ENCODE data around the gene KCNJ2.

KCNJ2 gene

GRCh38 chr17:70206361-70207010 is 37.2 kb downstream of the KCNJ2 start:
- TF ChIP-seq CTCF (IDR thresholded peaks at IDR 0.05; ENCODE audit: insufficient read depth, low read length, poor library complexity, severe bottlenecking) (no peak), EZH2phosphoT487 (conservative IDR thresholded peaks at IDR 0.05; ENCODE audit: low read length) (no peak)
- no peaks in the 10 kb centered on the region for H3K79me2 ChIP-seq (ENCODE audit: insufficient read depth, low read length)
- no peaks in the 10 kb centered on the region for H3F3A ChIP-seq (ENCODE audit: insufficient read depth)
- no peaks in the 10 kb centered on the region for H3K36me3 ChIP-seq (ENCODE audit: low read length)
- no peak overlapping the region for H3K27ac ChIP-seq (ENCODE audit: low read depth, low read length)
- no peaks in the 10 kb centered on the region for H3K9me3 ChIP-seq (ENCODE audit: insufficient read depth, low read length)
- no peak overlapping the region for H3K4me2 ChIP-seq (ENCODE audit: low read depth, low read length, poor library complexity, severe bottlenecking)
- no peaks in the 10 kb centered on the region for H3K27me3 ChIP-seq (ENCODE audit: low read length)
- no peaks in the 10 kb centered on the region for H4K20me1 ChIP-seq (ENCODE audit: low read depth, low read length)
- no peaks in the 10 kb centered on the region for H3K9me2 ChIP-seq (replicated peaks; ENCODE audit: insufficient read depth, low read length)
- no peak overlapping the region for H2AFZ ChIP-seq (ENCODE audit: low read depth, low read length, severe bottlenecking)
- H3K9ac ChIP-seq (ENCODE audit: low read length) = no peak overlapping the region
- H3K4me3 ChIP-seq (ENCODE audit: insufficient read depth, low read length, poor library complexity, severe bottlenecking) = no peak overlapping the region

GRCh38 chr17:70207184-70207583 is 37.9 kb downstream of the KCNJ2 start:
- no peak overlapping the region for H3K4me3 ChIP-seq (ENCODE audit: insufficient read depth, low read length, poor library complexity, severe bottlenecking)
- no peaks in the 10 kb centered on the region for H3K36me3 ChIP-seq (ENCODE audit: low read length)
- H3K79me2 ChIP-seq (ENCODE audit: insufficient read depth, low read length) = no peaks in the 10 kb centered on the region
- H3K9ac ChIP-seq (ENCODE audit: low read length) = no peak overlapping the region
- no peak overlapping the region for H3K27ac ChIP-seq (ENCODE audit: low read depth, low read length)
- no peaks in the 10 kb centered on the region for H3K9me2 ChIP-seq (replicated peaks; ENCODE audit: insufficient read depth, low read length)
- no peak overlapping the region for H2AFZ ChIP-seq (ENCODE audit: low read depth, low read length, severe bottlenecking)
- H4K20me1 ChIP-seq (ENCODE audit: low read depth, low read length) = no peaks in the 10 kb centered on the region
- H3K9me3 ChIP-seq (ENCODE audit: insufficient read depth, low read length) = no peaks in the 10 kb centered on the region
- H3K4me2 ChIP-seq (ENCODE audit: low read depth, low read length, poor library complexity, severe bottlenecking) = no peak overlapping the region
- TF ChIP-seq CTCF (IDR thresholded peaks at IDR 0.05; ENCODE audit: insufficient read depth, low read length, poor library complexity, severe bottlenecking) = no peak
- TF ChIP-seq EZH2phosphoT487 (conservative IDR thresholded peaks at IDR 0.05; ENCODE audit: low read length) = no peak
- no peaks in the 10 kb centered on the region for H3F3A ChIP-seq (ENCODE audit: insufficient read depth)
- no peaks in the 10 kb centered on the region for H3K27me3 ChIP-seq (ENCODE audit: low read length)

- Histone ChIP-seq H3K4me3 (ENCODE audit: insufficient read depth, low read length, poor library complexity, severe bottlenecking) (no peak overlapping the region), H3K36me3 (ENCODE audit: low read length) (no peaks in the 10 kb centered on the region), H4K20me1 (ENCODE audit: low read depth, low read length) (no peaks in the 10 kb centered on the region), H3F3A (ENCODE audit: insufficient read depth) (no peaks in the 10 kb centered on the region), H3K4me2 (ENCODE audit: low read depth, low read length, poor library complexity, severe bottlenecking) (no peak overlapping the region), H3K79me2 (ENCODE audit: insufficient read depth, low read length) (no peaks in the 10 kb centered on the region), H3K9me2 (replicated peaks; ENCODE audit: insufficient read depth, low read length) (no peaks in the 10 kb centered on the region), H3K27ac (ENCODE audit: low read depth, low read length) (no peak overlapping the region), H3K9ac (ENCODE audit: low read length) (no peak overlapping the region), H3K9me3 (ENCODE audit: insufficient read depth, low read length) (no peaks in the 10 kb centered on the region), H3K27me3 (ENCODE audit: low read length) (no peaks in the 10 kb centered on the region), H2AFZ (ENCODE audit: low read depth, low read length, severe bottlenecking) (no peak overlapping the region)
- no peak for TF ChIP-seq CTCF (IDR thresholded peaks at IDR 0.05; ENCODE audit: insufficient read depth, low read length, poor library complexity, severe bottlenecking)
- no peak for TF ChIP-seq EZH2phosphoT487 (conservative IDR thresholded peaks at IDR 0.05; ENCODE audit: low read length)
Observed at GRCh38 chr17:70208080-70208794, 38.9 kb downstream of the KCNJ2 start.

Data from SU-DHL-6 (cell line).